Esophagus squamous epithelium (tissue), 4 donors: ENCODE results near the gene ARHGAP4.

Experiments used
- CTCF ChIP-seq, 6 experiments: fragments of 450-650 bp in 4 of 6; fragments of 200-600 bp in 2 of 6; sonication (generic) in 2 of 6; IDR thresholded peaks; one replicate each; pipeline ENCODE4 v1.5.1; 2016 to 2019; ENCODE audit warnings: antibody characterized with exemption in 6 of 6, mild to moderate bottlenecking in 4 of 6, moderate library complexity in 4 of 6
- POLR2A ChIP-seq, 4 donors: fragments of 450-650 bp; IDR thresholded peaks; one replicate each; pipeline ENCODE4 v1.6.1; 2017; ENCODE audit warnings: antibody characterized with exemption in 4 of 4, mild to moderate bottlenecking in 4 of 4, moderate library complexity in 3 of 4

GRCh38 chrX:153966283-153966688 is 40.2 kb upstream of the ARHGAP4 start:
- TF ChIP-seq CTCF (IDR thresholded peaks at IDR 0.05) (no peak), POLR2A (IDR thresholded peaks at IDR 0.05) (no peak)
